ENCODE measurements around the gene MB.

Gene MB

GRCh38 chr22:35614404-35614803 lies 2.7 kb downstream of the MB start:
- no peak for DNase-seq

- no peak for DNase-seq
Measured at GRCh38 chr22:35612903-35613302, 4.2 kb downstream of the MB start.

- no peak for DNase-seq
Measured at GRCh38 chr22:35611891-35612576, 5.1 kb downstream of the MB start.

GRCh38 chr22:35611200-35611890 lies 5.8 kb downstream of the MB start:
- no peak for DNase-seq

GRCh38 chr22:35610741-35611140 lies 6.4 kb downstream of the MB start:
- no peak for DNase-seq

- DNase-seq: no peak
Measured at GRCh38 chr22:35609761-35610160, 7.4 kb downstream of the MB start.

GRCh38 chr22:35609261-35609660 lies 7.9 kb downstream of the MB start:
- DNase-seq: no peak

GRCh38 chr22:35608088-35608487 lies 9.0 kb downstream of the MB start:
- no peak for DNase-seq

GRCh38 chr22:35606916-35607315 lies 10.2 kb downstream of the MB start:
- no peak for DNase-seq

GRCh38 chr22:35605851-35606481 lies 11.2 kb downstream of the MB start:
- no peak for DNase-seq

- no peak for DNase-seq
Measured at GRCh38 chr22:35605369-35605680, 11.8 kb downstream of the MB start.

- peak; percentile 55 for DNase-seq
Measured at GRCh38 chr22:35604621-35605368, 12.3 kb downstream of the MB start.

GRCh38 chr22:35601743-35602615 lies 15.2 kb downstream of the MB start:
- peak; percentile 65 for DNase-seq

GRCh38 chr22:35601013-35601580 lies 16.0 kb downstream of the MB start:
- no peak for DNase-seq

- DNase-seq: no peak
Measured at GRCh38 chr22:35600476-35600875, 16.7 kb downstream of the MB start.

- DNase-seq: no peak
Measured at GRCh38 chr22:35599364-35599763, 17.8 kb downstream of the MB start.

- no peak for DNase-seq
Measured at GRCh38 chr22:35598396-35598710, 18.8 kb downstream of the MB start.

GRCh38 chr22:35597692-35598395 lies 19.3 kb downstream of the MB start:
- no peak for DNase-seq

GRCh38 chr22:35596821-35597220 lies 20.3 kb downstream of the MB start:
- no peak for DNase-seq

GRCh38 chr22:35594686-35595085 lies 22.4 kb downstream of the MB start:
- DNase-seq: no peak

- no peak for DNase-seq
Measured at GRCh38 chr22:35593891-35594470, 23.1 kb downstream of the MB start.

Measured in fibroblast of skin of right quadriceps (primary cell).